H1 (cell line): ENCODE measurements around the gene MED12L. TPM values are rescaled to one million over a fixed set of nuclear protein-coding genes. Genes with fewer than 3 reads are reported as not detected.

Experiments used
- CTCF ChIA-PET: fragments of 300-600 bp; sonication (Branson Sonifier 250); formaldehyde crosslinking; loops from one replicate; lab custom pipeline; 2021; ENCODE audit not compliant: partially characterized antibody; lab: Charles Lee
- POLR2A ChIA-PET: fragments of 300-600 bp; sonication (Branson Sonifier 250); formaldehyde crosslinking; loops from one replicate; lab custom pipeline; 2021; ENCODE audit warnings: inconsistent platforms; ENCODE audit not compliant: partially characterized antibody; lab: Charles Lee
- DNase-seq, 2 experiments: peaks; one replicate each; pipeline versions ENCODE4 v3.0.0 to v3.0.0-alpha.2; 2010 to 2022; ENCODE audit warnings: low spot score in 2 of 2, low read depth in 1 of 2, mixed read lengths in 1 of 2
- FAIRE-seq: peaks from 2 replicates; lab custom pipeline; 2011; peaks lifted over from hg19 to GRCh38; lab: Jason Lieb, UNC
- H2AFZ ChIP-seq: 2 replicates; pipeline ENCODE4 v1.8.1; 2012; ENCODE audit warnings: low read length, inconsistent platforms
- H2AK5ac ChIP-seq: 2 replicates; pipeline ENCODE4 v1.6.1; 2013; ENCODE audit warnings: low read depth, low read length
- H2BK120ac ChIP-seq: replicated peaks from 2 replicates; pipeline ENCODE3; 2013; ENCODE audit warnings: low read depth, low read length, inconsistent platforms
- H2BK12ac ChIP-seq: 2 replicates; pipeline ENCODE4 v1.6.1; 2013; ENCODE audit warnings: low read depth, low read length
- H2BK15ac ChIP-seq: 2 replicates; pipeline ENCODE4 v1.6.1; 2013; ENCODE audit warnings: low read length
- H2BK20ac ChIP-seq: 2 replicates; pipeline ENCODE4 v1.6.1; 2013; ENCODE audit warnings: low read length
- H2BK5ac ChIP-seq: 2 replicates; pipeline ENCODE4 v1.6.1; 2013; ENCODE audit warnings: low read depth, low read length
- H3K14ac ChIP-seq: 2 replicates; pipeline ENCODE4 v1.6.1; 2013; ENCODE audit warnings: inconsistent platforms; ENCODE audit not compliant: insufficient read length
- H3K18ac ChIP-seq: 2 replicates; pipeline ENCODE4 v1.6.1; 2013; ENCODE audit warnings: low read length; ENCODE audit errors: extremely low read depth
- H3K23ac ChIP-seq: 2 replicates; pipeline ENCODE4 v1.6.1; 2013; ENCODE audit warnings: inconsistent platforms; ENCODE audit not compliant: insufficient read length
- H3K23me2 ChIP-seq: 2 replicates; pipeline ENCODE4 v1.6.1; 2013; ENCODE audit warnings: low read depth, low read length
- H3K27ac ChIP-seq: 2 replicates; pipeline ENCODE4 v1.6.1; 2011; ENCODE audit warnings: low read depth, low read length, inconsistent platforms
- H3K27me3 ChIP-seq, 4 experiments: replicated peaks in 1 of 4; 1 replicate in 1 of 4; 2 replicates in 3 of 4; pipeline versions ENCODE4 v1.6.1 to v1.8.1; 2011 to 2013; ENCODE audit warnings: low read length in 3 of 4, mild to moderate bottlenecking in 3 of 4, inconsistent platforms in 2 of 4, mixed read lengths in 2 of 4, moderate library complexity in 1 of 4; ENCODE audit not compliant: control insufficient read depth in 3 of 4, insufficient read depth in 3 of 4; ENCODE audit errors: extremely low read depth in 1 of 4
- H3K36me3 ChIP-seq, 4 experiments: 2 replicates each; pipeline versions ENCODE4 v1.6.1 to v1.8.1; 2011 to 2013; ENCODE audit warnings: mild to moderate bottlenecking in 4 of 4, low read length in 3 of 4, moderate library complexity in 2 of 4, control low read depth in 1 of 4, inconsistent platforms in 1 of 4; ENCODE audit not compliant: insufficient read depth in 4 of 4, control insufficient read depth in 2 of 4
- H3K4ac ChIP-seq: replicated peaks from 2 replicates; pipeline ENCODE3; 2013; ENCODE audit warnings: low read length, low read depth, mixed read lengths, inconsistent platforms; ENCODE audit not compliant: insufficient read length
- H3K4me1 ChIP-seq, 4 experiments: replicated peaks in 1 of 4; 1 replicate in 1 of 4; 2 replicates in 3 of 4; pipeline versions ENCODE4 v1.6.1 to v1.8.1; 2011 to 2013; ENCODE audit warnings: low read length in 3 of 4, inconsistent platforms in 2 of 4, mixed read lengths in 1 of 4; ENCODE audit not compliant: insufficient read depth in 4 of 4, control insufficient read depth in 3 of 4
- H3K4me2 ChIP-seq, 2 experiments: 2 replicates each; pipeline versions ENCODE4 v1.6.1 to v1.8.1; 2011 to 2013; ENCODE audit warnings: low read depth in 2 of 2, low read length in 2 of 2, control low read depth in 1 of 2, inconsistent platforms in 1 of 2, mild to moderate bottlenecking in 1 of 2; ENCODE audit not compliant: insufficient read depth in 1 of 2
- H3K4me3 ChIP-seq, 4 experiments: fragments of 200-600, 300-600 bp in 1 of 4; sonication (generic), shearing (Covaris generic), sonication (Bioruptor Twin) in 1 of 4; 2 replicates each; pipeline versions ENCODE4 v1.5.1 to v1.8.1; 2011 to 2016; ENCODE audit warnings: low read length in 4 of 4, low read depth in 3 of 4, control low read depth in 2 of 4, inconsistent platforms in 2 of 4, mild to moderate bottlenecking in 2 of 4, mixed read lengths in 1 of 4, moderate library complexity in 1 of 4; ENCODE audit not compliant: insufficient read depth in 2 of 4; ENCODE audit errors: extremely low read depth in 1 of 4
- H3K56ac ChIP-seq: replicated peaks from 2 replicates; pipeline ENCODE3; 2013; ENCODE audit warnings: low read depth, mild to moderate bottlenecking, mixed read lengths, low read length, inconsistent platforms; ENCODE audit not compliant: insufficient read length
- H3K79me1 ChIP-seq: 2 replicates; pipeline ENCODE4 v1.6.1; 2013; ENCODE audit warnings: low read depth, low read length, control low read depth
- H3K79me2 ChIP-seq, 2 experiments: 2 replicates each; pipeline versions ENCODE4 v1.6.1 to v1.8.1; 2012 to 2013; ENCODE audit warnings: low read length in 2 of 2, mild to moderate bottlenecking in 2 of 2, inconsistent platforms in 1 of 2; ENCODE audit not compliant: insufficient read depth in 2 of 2, control insufficient read depth in 1 of 2
- H3K9ac ChIP-seq, 4 experiments: replicated peaks in 1 of 4; 1 replicate in 1 of 4; 2 replicates in 3 of 4; pipeline versions ENCODE4 v1.6.1 to v1.8.1; 2011 to 2013; ENCODE audit warnings: low read depth in 3 of 4, low read length in 3 of 4, control low read depth in 2 of 4, mild to moderate bottlenecking in 2 of 4, moderate library complexity in 2 of 4, inconsistent platforms in 1 of 4; ENCODE audit errors: extremely low read depth in 1 of 4
- H3K9me3 ChIP-seq, 2 experiments: 2 replicates each; pipeline versions ENCODE4 v1.6.1 to v1.8.1; 2012 to 2013; ENCODE audit warnings: mild to moderate bottlenecking in 2 of 2, moderate library complexity in 2 of 2, control low read depth in 1 of 2, inconsistent platforms in 1 of 2, low read depth in 1 of 2, low read length in 1 of 2, mixed read lengths in 1 of 2; ENCODE audit not compliant: insufficient read depth in 2 of 2
- H4K20me1 ChIP-seq, 2 experiments: replicated peaks in 1 of 2; 2 replicates each; pipeline versions ENCODE3 to v1.8.1; 2011 to 2013; ENCODE audit warnings: inconsistent platforms in 2 of 2, low read length in 2 of 2, mild to moderate bottlenecking in 1 of 2; ENCODE audit not compliant: insufficient read depth in 2 of 2, control insufficient read depth in 1 of 2
- H4K5ac ChIP-seq: 2 replicates; pipeline ENCODE4 v1.6.1; 2013; ENCODE audit warnings: low read length, low read depth, mixed read lengths, inconsistent platforms; ENCODE audit not compliant: insufficient read length
- H4K8ac ChIP-seq: 2 replicates; pipeline ENCODE4 v1.8.0; 2013; ENCODE audit warnings: mild to moderate bottlenecking, moderate library complexity, low read length, inconsistent platforms; ENCODE audit not compliant: insufficient read depth; ENCODE audit errors: extremely low read depth
- H4K91ac ChIP-seq: replicated peaks from 2 replicates; pipeline ENCODE3; 2013; ENCODE audit warnings: low read length, mixed read lengths, inconsistent platforms; ENCODE audit not compliant: insufficient read length
- CTBP2 ChIP-seq: IDR thresholded peaks from 2 replicates; pipeline ENCODE4 v1.7.0; 2011; ENCODE audit warnings: borderline replicate concordance, mild to moderate bottlenecking, moderate library complexity, mixed read lengths, low read length; ENCODE audit not compliant: insufficient read depth, insufficient read length
- PHF8 ChIP-seq: fragments of 200-600 bp; sonication (generic); conservative IDR thresholded peaks from 2 replicates; pipeline ENCODE4 v1.7.1; 2012; ENCODE audit warnings: low read depth, mild to moderate bottlenecking, inconsistent platforms, low read length, moderate library complexity
- WGBS, 2 experiments: shearing (Covaris generic) in 1 of 2; methylation state at CpG; one replicate each; pipeline versions ENCODE4 v1.1.6 to v1.1.7; 2013 to 2015; ENCODE audit warnings: low lambda C conversion rate in 2 of 2, mixed read lengths in 2 of 2, inconsistent platforms in 1 of 2, low coverage in 1 of 2, missing lambda C conversion rate in 1 of 2; ENCODE audit not compliant: insufficient replicate concordance in 2 of 2, insufficient coverage in 1 of 2, insufficient read length in 1 of 2; ENCODE audit errors: extremely low coverage in 1 of 2, missing lambda C conversion rate in 1 of 2; 5-methylcytosine and 5-hydroxymethylcytosine counted together
- polyA plus RNA-seq, 7 experiments: library from polyadenylated mRNA; depleted of rRNA in 3 of 7; stranded (reverse) in 5 of 7; unstranded in 2 of 7; fragments of >200 nt in 5 of 7; fragments of 200-250 nt in 2 of 7; gene quantifications; 1 replicate in 5 of 7; 2 replicates in 1 of 7; 4 replicates in 1 of 7; pipeline versions ENCODE4 v1.2.1 to v1.2.3, GENCODE V29; 2011 to 2013; ENCODE audit warnings: missing spikeins in 2 of 7, mixed read lengths in 2 of 7
- total RNA-seq: library from RNA; stranded (reverse); fragmentation: NEBNext Ultra II Directional; extraction: Animal tissue kit (Norgen Biotek cat#: 25700); gene quantifications from 2 replicates; pipeline ENCODE4 v1.2.1, GENCODE V29; 2021

MED12L gene
- total and polyA plus RNA-seq, 2 of the 8 experiments (the other 6 are each of a cell fraction or from before 2014, with no cell fraction given), result 3.6 to 26.2 TPM

DNA sequence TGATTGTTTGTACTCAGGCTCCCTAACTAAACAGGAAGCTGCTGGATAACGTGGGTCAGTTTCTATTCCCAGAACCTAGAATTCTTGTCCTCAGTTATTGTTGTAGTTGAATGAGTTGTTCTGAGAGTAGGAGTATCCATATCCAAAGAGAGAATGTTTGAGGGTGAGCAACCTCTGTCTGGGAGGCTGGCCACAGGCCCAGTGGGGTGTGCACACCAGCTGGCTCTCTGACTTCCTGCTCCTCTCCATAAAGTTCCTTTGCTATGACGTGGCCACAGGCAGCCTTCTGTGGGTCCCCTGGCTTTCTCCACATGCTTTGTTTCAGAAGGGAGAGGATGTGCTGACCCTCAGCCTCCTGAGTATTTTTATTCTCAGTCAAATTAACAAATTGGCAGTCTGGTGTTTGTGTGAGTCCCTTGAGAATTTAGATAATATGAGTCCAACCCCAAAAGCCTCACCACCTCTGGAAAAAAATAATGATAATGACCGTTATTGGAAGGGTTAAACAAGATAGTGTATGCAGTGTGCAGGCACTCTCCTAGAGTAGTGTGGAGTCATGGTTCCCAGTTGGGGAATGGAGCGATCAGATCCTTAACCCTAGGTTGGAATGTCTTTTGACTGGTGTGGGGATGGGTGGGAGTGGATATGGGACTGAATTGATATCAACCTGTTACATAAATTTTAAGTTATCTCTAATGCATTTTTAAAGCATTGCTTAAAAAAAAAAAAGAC, 47.6 kb upstream of the MED12L start:
- no peaks in the 10 kb centered on the region for H4K20me1 ChIP-seq
- no peak overlapping the region for H3K27ac ChIP-seq
- H3K36me3 ChIP-seq, result no peaks in the 10 kb centered on the region
- DNase-seq, result no peak
- H3K79me1 ChIP-seq, result no peaks in the 10 kb centered on the region
- no peaks in the 10 kb centered on the region for H3K27me3 ChIP-seq
- no peaks in the 10 kb centered on the region for H3K23me2 ChIP-seq
- no peak overlapping the region for H2BK5ac ChIP-seq
- H3K9ac ChIP-seq, result no peak overlapping the region
- TF ChIP-seq PHF8 (no peak), CTBP2 (no peak)
- H2BK12ac ChIP-seq, result no peak overlapping the region
- H3K4ac ChIP-seq, result no peak overlapping the region
- no peak overlapping the region for H3K18ac ChIP-seq
- H2BK20ac ChIP-seq, result no peak overlapping the region
- H3K9me3 ChIP-seq, result no peaks in the 10 kb centered on the region
- 87% methylated on average over 4 of the region's 4 CpGs; no CpG with 5 or more reads in 1 of the 2 experiments for WGBS, 2 experiments
- no peak overlapping the region for H2AK5ac ChIP-seq
- no peak overlapping the region for H4K91ac ChIP-seq
- H2AFZ ChIP-seq, result no peak overlapping the region
- no peaks in the 10 kb centered on the region for H3K4me1 ChIP-seq
- no peak overlapping the region for H2BK15ac ChIP-seq
- no peak overlapping the region for H4K8ac ChIP-seq
- no peak overlapping the region for H3K14ac ChIP-seq
- no peak for FAIRE-seq
- H3K4me2 ChIP-seq, result no peak overlapping the region
- no peaks in the 10 kb centered on the region for H3K79me2 ChIP-seq
- ChIA-PET POLR2A (no interaction called here), CTCF (no interaction called here)
- no peak overlapping the region for H2BK120ac ChIP-seq
- no peak overlapping the region for H3K23ac ChIP-seq
- H4K5ac ChIP-seq, result no peak overlapping the region
- H3K4me3 ChIP-seq, result no peak overlapping the region
- no peak overlapping the region for H3K56ac ChIP-seq
